K562 (cell line): ENCODE data around the gene KIAA1958.

ENCODE experiments used
- ARHGAP35 ChIP-seq: fragments of 450-650 bp; IDR thresholded peaks from 2 replicates; pipeline ENCODE4 v1.6.1; 2018; ENCODE audit not compliant: partially characterized antibody
- BCL6 ChIP-seq: fragments of 250-450 bp; sonication (Bioruptor Pico); IDR thresholded peaks from 2 replicates; pipeline ENCODE4 v1.4.0; 2020
- CBFB ChIP-seq: sonication (generic); formaldehyde crosslinking; IDR thresholded peaks from 2 replicates; pipeline ENCODE4 v1.4.0; 2020; ENCODE audit warnings: mild to moderate bottlenecking, missing genetic modification reagents
- POLR2AphosphoS5 ChIP-seq: IDR thresholded peaks from 2 replicates; pipeline ENCODE4 v1.6.1; 2011; ENCODE audit warnings: mild to moderate bottlenecking, low read depth, low read length, moderate library complexity; ENCODE audit not compliant: control insufficient read depth, insufficient read depth
- RBM22 ChIP-seq: fragments of 200-400 bp; formaldehyde crosslinking; IDR thresholded peaks from 2 replicates; pipeline ENCODE4 v1.6.1; 2018; ENCODE audit warnings: low read length, low read depth; ENCODE audit not compliant: poor library complexity, severe bottlenecking
- SMARCE1 ChIP-seq: fragments of 450-650 bp; IDR thresholded peaks from 2 replicates; pipeline ENCODE4 v1.7.1; 2016; ENCODE audit warnings: mild to moderate bottlenecking
- ZBTB7A ChIP-seq: IDR thresholded peaks from 2 replicates; pipeline ENCODE4 v1.6.1; 2011; ENCODE audit warnings: low read depth, mild to moderate bottlenecking, low read length, moderate library complexity, borderline replicate concordance; ENCODE audit not compliant: control insufficient read depth
- ZNF121 ChIP-seq: sonication (generic); formaldehyde crosslinking; conservative IDR thresholded peaks from 2 replicates; pipeline ENCODE4 v1.8.0; 2022; ENCODE audit warnings: missing genetic modification reagents
- TF ChIP-seq, protein P1 (sequence below), 3 experiments: IDR thresholded peaks in 2 of 3; conservative IDR thresholded peaks in 1 of 3; 2 replicates each; pipeline ENCODE4 v1.5.1; 2011 to 2012; ENCODE audit warnings: low read length in 3 of 3, mild to moderate bottlenecking in 3 of 3, control low read depth in 2 of 3, improper control_type of control experiment in 1 of 3, inconsistent platforms in 1 of 3, low read depth in 1 of 3, mixed read lengths in 1 of 3, moderate library complexity in 1 of 3; ENCODE audit not compliant: insufficient read depth in 2 of 3
- TF ChIP-seq, protein P2 (sequence below): fragments of 450-650 bp; IDR thresholded peaks from 2 replicates; pipeline ENCODE4 v1.6.1; 2018; ENCODE audit not compliant: partially characterized antibody
- TF ChIP-seq, protein P3 (sequence below): sonication (generic); formaldehyde crosslinking; IDR thresholded peaks from 2 replicates; pipeline ENCODE4 v1.8.1; 2023; ENCODE audit warnings: mild to moderate bottlenecking, missing genetic modification reagents
- TF ChIP-seq, protein P4 (sequence below): fragments of 250-450 bp; sonication (Bioruptor Pico); IDR thresholded peaks from 2 replicates; pipeline ENCODE4 v1.5.0; 2020; ENCODE audit warnings: mild to moderate bottlenecking

DNA sequence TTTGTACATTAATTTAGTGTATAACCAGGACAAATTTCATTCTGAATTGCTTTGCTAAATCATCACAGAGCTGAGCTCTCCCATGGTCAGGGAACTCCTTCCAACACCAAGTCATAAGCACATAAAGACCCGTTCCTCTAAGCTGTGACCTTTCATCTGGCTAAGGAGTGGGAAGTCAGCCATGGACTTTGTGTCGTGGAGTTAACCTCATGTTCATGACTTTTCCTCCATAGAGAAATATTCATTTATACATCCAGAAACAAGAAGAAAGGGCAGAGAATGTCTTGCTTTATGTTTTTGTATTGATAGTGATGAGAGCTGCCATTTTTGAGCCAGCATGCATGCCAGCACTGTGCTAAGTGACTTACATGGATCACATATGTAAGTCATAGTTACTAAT, 133.8 kb downstream of the KIAA1958 start:
- TF ChIP-seq, protein P1, sequence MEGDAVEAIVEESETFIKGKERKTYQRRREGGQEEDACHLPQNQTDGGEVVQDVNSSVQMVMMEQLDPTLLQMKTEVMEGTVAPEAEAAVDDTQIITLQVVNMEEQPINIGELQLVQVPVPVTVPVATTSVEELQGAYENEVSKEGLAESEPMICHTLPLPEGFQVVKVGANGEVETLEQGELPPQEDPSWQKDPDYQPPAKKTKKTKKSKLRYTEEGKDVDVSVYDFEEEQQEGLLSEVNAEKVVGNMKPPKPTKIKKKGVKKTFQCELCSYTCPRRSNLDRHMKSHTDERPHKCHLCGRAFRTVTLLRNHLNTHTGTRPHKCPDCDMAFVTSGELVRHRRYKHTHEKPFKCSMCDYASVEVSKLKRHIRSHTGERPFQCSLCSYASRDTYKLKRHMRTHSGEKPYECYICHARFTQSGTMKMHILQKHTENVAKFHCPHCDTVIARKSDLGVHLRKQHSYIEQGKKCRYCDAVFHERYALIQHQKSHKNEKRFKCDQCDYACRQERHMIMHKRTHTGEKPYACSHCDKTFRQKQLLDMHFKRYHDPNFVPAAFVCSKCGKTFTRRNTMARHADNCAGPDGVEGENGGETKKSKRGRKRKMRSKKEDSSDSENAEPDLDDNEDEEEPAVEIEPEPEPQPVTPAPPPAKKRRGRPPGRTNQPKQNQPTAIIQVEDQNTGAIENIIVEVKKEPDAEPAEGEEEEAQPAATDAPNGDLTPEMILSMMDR (IDR thresholded peaks at IDR 0.05 in 2 of 3, conservative IDR thresholded peaks at IDR 0.05 in 1 of 3; ENCODE audit: insufficient read depth in 2 of 3, low read depth in 1 of 3, low read length in 3 of 3), result no peak
- TF ChIP-seq BCL6 (CRISPR knock-in tag) (no peak), ZBTB7A (no peak), ARHGAP35 (no peak), POLR2AphosphoS5 (no peak), ZNF121 (CRISPR knock-in tag) (no peak), RBM22 (no peak), SMARCE1 (no peak), CBFB (CRISPR knock-in tag) (no peak)
- TF ChIP-seq, protein P2, sequence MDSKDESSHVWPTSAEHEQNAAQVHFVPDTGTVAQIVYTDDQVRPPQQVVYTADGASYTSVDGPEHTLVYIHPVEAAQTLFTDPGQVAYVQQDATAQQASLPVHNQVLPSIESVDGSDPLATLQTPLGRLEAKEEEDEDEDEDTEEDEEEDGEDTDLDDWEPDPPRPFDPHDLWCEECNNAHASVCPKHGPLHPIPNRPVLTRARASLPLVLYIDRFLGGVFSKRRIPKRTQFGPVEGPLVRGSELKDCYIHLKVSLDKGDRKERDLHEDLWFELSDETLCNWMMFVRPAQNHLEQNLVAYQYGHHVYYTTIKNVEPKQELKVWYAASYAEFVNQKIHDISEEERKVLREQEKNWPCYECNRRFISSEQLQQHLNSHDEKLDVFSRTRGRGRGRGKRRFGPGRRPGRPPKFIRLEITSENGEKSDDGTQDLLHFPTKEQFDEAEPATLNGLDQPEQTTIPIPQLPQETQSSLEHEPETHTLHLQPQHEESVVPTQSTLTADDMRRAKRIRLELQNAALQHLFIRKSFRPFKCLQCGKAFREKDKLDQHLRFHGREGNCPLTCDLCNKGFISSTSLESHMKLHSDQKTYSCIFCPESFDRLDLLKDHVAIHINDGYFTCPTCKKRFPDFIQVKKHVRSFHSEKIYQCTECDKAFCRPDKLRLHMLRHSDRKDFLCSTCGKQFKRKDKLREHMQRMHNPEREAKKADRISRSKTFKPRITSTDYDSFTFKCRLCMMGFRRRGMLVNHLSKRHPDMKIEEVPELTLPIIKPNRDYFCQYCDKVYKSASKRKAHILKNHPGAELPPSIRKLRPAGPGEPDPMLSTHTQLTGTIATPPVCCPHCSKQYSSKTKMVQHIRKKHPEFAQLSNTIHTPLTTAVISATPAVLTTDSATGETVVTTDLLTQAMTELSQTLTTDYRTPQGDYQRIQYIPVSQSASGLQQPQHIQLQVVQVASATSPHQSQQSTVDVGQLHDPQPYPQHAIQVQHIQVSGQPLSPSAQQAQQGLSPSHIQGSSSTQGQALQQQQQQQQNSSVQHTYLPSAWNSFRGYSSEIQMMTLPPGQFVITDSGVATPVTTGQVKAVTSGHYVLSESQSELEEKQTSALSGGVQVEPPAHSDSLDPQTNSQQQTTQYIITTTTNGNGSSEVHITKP, result no peak
- TF ChIP-seq, protein P3, sequence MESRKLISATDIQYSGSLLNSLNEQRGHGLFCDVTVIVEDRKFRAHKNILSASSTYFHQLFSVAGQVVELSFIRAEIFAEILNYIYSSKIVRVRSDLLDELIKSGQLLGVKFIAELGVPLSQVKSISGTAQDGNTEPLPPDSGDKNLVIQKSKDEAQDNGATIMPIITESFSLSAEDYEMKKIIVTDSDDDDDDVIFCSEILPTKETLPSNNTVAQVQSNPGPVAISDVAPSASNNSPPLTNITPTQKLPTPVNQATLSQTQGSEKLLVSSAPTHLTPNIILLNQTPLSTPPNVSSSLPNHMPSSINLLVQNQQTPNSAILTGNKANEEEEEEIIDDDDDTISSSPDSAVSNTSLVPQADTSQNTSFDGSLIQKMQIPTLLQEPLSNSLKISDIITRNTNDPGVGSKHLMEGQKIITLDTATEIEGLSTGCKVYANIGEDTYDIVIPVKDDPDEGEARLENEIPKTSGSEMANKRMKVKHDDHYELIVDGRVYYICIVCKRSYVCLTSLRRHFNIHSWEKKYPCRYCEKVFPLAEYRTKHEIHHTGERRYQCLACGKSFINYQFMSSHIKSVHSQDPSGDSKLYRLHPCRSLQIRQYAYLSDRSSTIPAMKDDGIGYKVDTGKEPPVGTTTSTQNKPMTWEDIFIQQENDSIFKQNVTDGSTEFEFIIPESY (CRISPR knock-in tag), result no peak
- TF ChIP-seq, protein P4, sequence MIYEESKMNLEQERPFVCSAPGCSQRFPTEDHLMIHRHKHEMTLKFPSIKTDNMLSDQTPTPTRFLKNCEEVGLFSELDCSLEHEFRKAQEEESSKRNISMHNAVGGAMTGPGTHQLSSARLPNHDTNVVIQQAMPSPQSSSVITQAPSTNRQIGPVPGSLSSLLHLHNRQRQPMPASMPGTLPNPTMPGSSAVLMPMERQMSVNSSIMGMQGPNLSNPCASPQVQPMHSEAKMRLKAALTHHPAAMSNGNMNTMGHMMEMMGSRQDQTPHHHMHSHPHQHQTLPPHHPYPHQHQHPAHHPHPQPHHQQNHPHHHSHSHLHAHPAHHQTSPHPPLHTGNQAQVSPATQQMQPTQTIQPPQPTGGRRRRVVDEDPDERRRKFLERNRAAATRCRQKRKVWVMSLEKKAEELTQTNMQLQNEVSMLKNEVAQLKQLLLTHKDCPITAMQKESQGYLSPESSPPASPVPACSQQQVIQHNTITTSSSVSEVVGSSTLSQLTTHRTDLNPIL (CRISPR knock-in tag), result no peak
